ENCODE results near the gene EXOC2. TPM values are rescaled to one million over a fixed set of nuclear protein-coding genes. Genes with fewer than 3 reads are reported as not detected.

Gene EXOC2
- total and polyA plus RNA-seq, 2 of the 13 experiments (the other 11 are each of a cell fraction or from before 2014, with no cell fraction given): 12.6 to 22.9 TPM

DNA sequence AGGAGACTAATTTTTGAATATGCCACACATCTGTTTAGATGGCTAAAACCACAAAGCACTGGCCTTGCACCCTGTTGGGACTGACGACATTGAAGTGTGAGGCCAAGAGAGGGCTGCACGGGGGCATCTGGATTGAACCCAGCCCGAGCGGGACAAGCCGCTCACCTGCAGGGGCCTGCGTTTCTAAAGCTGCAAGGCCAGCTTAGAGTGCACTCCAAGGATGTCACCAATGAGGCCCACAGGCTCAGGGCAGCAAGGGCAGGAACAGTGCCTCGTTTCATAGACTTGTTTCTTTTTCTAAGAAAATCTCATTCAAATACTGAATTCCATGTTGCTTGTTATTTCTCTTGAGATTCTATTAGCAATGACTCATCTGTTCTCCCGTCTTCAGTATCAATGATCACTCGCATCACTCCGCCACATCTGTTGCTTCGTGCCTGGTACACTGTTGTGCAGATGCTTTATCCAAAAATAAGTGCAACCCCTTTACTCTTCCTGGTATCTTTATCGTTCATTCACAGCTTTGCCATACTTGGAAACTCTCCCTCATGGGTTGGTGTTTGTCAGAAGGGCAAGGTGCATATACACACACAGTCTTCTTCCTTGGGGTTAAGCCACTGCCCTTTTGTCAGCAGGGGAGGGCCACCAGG is 181.3 kb downstream of the EXOC2 start (continued):
- TF ChIP-seq, protein P1, sequence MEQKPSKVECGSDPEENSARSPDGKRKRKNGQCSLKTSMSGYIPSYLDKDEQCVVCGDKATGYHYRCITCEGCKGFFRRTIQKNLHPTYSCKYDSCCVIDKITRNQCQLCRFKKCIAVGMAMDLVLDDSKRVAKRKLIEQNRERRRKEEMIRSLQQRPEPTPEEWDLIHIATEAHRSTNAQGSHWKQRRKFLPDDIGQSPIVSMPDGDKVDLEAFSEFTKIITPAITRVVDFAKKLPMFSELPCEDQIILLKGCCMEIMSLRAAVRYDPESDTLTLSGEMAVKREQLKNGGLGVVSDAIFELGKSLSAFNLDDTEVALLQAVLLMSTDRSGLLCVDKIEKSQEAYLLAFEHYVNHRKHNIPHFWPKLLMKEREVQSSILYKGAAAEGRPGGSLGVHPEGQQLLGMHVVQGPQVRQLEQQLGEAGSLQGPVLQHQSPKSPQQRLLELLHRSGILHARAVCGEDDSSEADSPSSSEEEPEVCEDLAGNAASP (CRISPR knock-in tag; IDR thresholded peaks at IDR 0.05; ENCODE audit: borderline replicate concordance): no peak
- TF ChIP-seq ZNF563 (CRISPR knock-in tag; IDR thresholded peaks at IDR 0.05) (no peak), CENPX (CRISPR knock-in tag; IDR thresholded peaks at IDR 0.05) (no peak), HHEX (CRISPR knock-in tag; IDR thresholded peaks at IDR 0.05) (no peak)

DNA sequence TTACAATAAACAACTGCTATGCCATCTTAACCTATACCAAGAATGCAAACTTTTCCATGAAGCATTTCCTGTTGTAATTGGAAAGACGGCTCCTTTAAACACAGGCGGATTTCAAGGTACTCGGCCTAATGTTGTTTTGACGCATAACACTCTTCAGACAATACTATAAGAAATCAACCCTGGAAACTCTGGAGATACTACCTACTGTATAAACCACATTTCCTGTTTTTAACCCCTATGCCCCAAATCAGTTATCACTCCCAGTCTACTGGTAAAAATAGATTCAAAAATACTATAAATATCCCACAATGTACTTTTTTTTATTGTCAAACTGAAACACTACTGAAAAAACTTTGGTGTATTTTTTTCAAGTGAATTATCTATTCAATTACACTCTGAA is 183.3 kb downstream of the EXOC2 start:
- H4K20me1 ChIP-seq (ENCODE audit: insufficient read depth, low read length): no peaks in the 10 kb centered on the region
- no peaks in the 10 kb centered on the region for H3K79me2 ChIP-seq (ENCODE audit: insufficient read depth, low read length)
- H3K9ac ChIP-seq (ENCODE audit: insufficient read depth, low read depth, low read length): no peak overlapping the region
- CTCF ChIA-PET (ENCODE audit: low intra/inter-chr PET ratio, low total read pairs): no interaction called here
- intact Hi-C loops (cut with micrococcal nuclease; ENCODE audit: unreplicated experiment): no loop called here
- H2AFZ ChIP-seq (ENCODE audit: low read length): no peak overlapping the region
- peaks cover 0 to 2% of the 10 kb centered on the region in 2 experiments; a peak in 2 of 5 replicates for H3K36me3 ChIP-seq (replicated peaks in 1 of 2; ENCODE audit: control insufficient read depth in 1 of 2, insufficient read depth in 2 of 2, low read length in 2 of 2)
- no peak for FAIRE-seq
- POLR2A ChIA-PET: no interaction called here
- in situ Hi-C loops (cut with HindIII; ENCODE audit: extremely low pct_ligation_motif_present, low pct_unique_long_range_greater_than_20kb): no loop called here
- no peak for DNase-seq (ENCODE audit: low spot score)
- no peak overlapping the region for H3K4me2 ChIP-seq (ENCODE audit: low read depth, low read length)
- WGBS (ENCODE audit: low lambda C conversion rate): 98% methylated on average over 4 of the region's 4 CpGs
- no peaks in the 10 kb centered on the region for H3K27me3 ChIP-seq (ENCODE audit: control insufficient read depth in 1 of 2, insufficient read depth in 2 of 2, low read length in 2 of 2)
- no peaks in the 10 kb centered on the region for H3K9me3 ChIP-seq (ENCODE audit: low read length)
- H3K27ac ChIP-seq (ENCODE audit: extremely low read length, insufficient read depth, low read length): no peak overlapping the region
- no TSS peak for BruUV-seq (replicated peaks)
- H3K4me1 ChIP-seq (ENCODE audit: insufficient read depth, low read length): no peaks in the 10 kb centered on the region
- ATAC-seq: no peak
- no peak overlapping the region for H3K4me3 ChIP-seq (replicated peaks in 1 of 3; ENCODE audit: insufficient read depth in 1 of 3, low read depth in 2 of 3, low read length in 3 of 3)
- TF ChIP-seq ZNF549 (CRISPR knock-in tag; IDR thresholded peaks at IDR 0.05): no peak
- TF ChIP-seq SRSF1 (optimal IDR thresholded peaks at IDR 0.05; ENCODE audit: low read depth, low read length): no peak
- TF ChIP-seq, protein P2, sequence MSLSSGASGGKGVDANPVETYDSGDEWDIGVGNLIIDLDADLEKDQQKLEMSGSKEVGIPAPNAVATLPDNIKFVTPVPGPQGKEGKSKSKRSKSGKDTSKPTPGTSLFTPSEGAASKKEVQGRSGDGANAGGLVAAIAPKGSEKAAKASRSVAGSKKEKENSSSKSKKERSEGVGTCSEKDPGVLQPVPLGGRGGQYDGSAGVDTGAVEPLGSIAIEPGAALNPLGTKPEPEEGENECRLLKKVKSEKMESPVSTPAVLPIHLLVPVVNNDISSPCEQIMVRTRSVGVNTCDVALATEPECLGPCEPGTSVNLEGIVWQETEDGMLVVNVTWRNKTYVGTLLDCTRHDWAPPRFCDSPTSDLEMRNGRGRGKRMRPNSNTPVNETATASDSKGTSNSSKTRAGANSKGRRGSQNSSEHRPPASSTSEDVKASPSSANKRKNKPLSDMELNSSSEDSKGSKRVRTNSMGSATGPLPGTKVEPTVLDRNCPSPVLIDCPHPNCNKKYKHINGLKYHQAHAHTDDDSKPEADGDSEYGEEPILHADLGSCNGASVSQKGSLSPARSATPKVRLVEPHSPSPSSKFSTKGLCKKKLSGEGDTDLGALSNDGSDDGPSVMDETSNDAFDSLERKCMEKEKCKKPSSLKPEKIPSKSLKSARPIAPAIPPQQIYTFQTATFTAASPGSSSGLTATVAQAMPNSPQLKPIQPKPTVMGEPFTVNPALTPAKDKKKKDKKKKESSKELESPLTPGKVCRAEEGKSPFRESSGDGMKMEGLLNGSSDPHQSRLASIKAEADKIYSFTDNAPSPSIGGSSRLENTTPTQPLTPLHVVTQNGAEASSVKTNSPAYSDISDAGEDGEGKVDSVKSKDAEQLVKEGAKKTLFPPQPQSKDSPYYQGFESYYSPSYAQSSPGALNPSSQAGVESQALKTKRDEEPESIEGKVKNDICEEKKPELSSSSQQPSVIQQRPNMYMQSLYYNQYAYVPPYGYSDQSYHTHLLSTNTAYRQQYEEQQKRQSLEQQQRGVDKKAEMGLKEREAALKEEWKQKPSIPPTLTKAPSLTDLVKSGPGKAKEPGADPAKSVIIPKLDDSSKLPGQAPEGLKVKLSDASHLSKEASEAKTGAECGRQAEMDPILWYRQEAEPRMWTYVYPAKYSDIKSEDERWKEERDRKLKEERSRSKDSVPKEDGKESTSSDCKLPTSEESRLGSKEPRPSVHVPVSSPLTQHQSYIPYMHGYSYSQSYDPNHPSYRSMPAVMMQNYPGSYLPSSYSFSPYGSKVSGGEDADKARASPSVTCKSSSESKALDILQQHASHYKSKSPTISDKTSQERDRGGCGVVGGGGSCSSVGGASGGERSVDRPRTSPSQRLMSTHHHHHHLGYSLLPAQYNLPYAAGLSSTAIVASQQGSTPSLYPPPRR (CRISPR knock-in tag; IDR thresholded peaks at IDR 0.05; ENCODE audit: borderline replicate concordance): no peak
- TF ChIP-seq DMAP1 (CRISPR knock-in tag; IDR thresholded peaks at IDR 0.05): no peak
- no peak for TF ChIP-seq ZNF354B (CRISPR knock-in tag; IDR thresholded peaks at IDR 0.05)
- no peak for TF ChIP-seq YY1 (IDR thresholded peaks at IDR 0.05; ENCODE audit: insufficient read depth, insufficient replicate concordance, low read depth, low read length)
- no peak for TF ChIP-seq MED1 (CRISPR knock-in tag; IDR thresholded peaks at IDR 0.05)
- no peak for TF ChIP-seq ZNF34 (CRISPR knock-in tag; IDR thresholded peaks at IDR 0.05; ENCODE audit: borderline replicate concordance)

All from HepG2 (cell line).